ENCODE results near the gene PCDHGB1.
"Not testable (repeated sequence)": the region's sequence is repeated elsewhere in the genome, so short reads cannot be mapped to it uniquely, and the experiment has no call there.

PCDHGB1 gene

DNA sequence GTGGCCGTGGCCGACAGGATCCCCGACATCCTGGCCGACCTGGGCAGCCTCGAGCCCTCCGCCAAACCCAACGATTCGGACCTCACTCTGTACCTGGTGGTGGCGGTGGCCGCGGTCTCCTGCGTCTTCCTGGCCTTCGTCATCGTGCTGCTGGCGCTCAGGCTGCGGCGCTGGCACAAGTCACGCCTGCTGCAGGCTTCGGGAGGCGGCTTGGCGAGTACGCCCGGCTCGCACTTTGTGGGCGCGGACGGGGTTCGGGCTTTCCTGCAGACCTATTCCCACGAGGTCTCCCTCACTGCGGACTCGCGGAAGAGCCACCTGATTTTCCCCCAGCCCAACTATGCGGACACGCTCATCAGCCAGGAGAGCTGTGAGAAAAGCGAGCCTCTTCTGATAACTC lies 3.9 kb upstream of the PCDHGB1 start:
- DNase-seq (ENCODE audit: low read depth), result not testable (repeated sequence)

DNA sequence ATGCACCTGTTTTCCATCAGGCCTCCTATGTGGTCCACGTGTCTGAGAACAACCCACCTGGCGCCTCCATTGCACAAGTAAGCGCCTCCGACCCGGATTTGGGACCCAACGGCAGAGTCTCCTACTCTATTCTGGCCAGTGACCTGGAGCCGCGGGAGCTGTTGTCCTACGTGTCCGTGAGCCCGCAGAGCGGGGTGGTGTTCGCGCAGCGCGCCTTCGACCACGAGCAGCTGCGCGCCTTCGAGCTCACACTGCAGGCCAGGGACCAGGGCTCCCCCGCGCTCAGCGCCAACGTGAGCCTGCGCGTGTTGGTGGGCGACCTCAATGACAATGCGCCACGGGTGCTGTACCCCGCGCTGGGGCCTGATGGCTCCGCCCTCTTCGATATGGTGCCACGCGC lies 1.7 kb downstream of the PCDHGB1 start:
- no peak for DNase-seq (ENCODE audit: low read depth)

DNA sequence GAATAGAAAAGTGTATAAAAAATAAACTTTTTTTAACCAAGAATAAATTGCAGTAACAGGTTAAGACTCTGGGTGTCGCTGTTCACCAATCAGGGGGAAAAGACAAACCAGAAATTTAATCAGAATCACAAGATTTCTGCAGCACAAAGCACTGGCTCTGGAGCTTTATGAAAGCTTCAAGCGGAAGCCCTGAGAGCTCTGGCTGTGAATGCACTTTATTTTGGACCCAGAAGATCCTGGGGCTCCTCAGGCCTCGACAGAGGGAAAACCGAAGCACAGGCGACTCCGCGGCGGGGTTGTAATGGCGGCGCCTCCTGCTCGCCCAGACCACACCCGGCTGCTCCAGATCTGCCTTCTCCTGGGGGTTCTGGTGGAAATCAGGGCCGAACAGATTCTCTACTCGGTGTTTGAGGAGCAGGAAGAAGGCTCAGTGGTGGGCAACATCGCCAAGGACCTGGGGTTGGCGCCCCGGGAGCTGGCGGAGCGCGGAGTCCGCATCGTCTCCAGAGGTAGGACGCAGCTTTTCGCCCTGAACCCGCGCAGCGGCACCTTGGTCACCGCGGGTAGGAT lies 5.1 kb downstream of the PCDHGB1 start, which contains the start of gene PCDHGA4:
Gene PCDHGA4, plus strand, starts transcription at position 122 of the 570 bp plus-strand sequence. Its CDS starts 87 bp downstream, at position 209.
- DNase-seq (ENCODE audit: low read depth), result no peak

DNA sequence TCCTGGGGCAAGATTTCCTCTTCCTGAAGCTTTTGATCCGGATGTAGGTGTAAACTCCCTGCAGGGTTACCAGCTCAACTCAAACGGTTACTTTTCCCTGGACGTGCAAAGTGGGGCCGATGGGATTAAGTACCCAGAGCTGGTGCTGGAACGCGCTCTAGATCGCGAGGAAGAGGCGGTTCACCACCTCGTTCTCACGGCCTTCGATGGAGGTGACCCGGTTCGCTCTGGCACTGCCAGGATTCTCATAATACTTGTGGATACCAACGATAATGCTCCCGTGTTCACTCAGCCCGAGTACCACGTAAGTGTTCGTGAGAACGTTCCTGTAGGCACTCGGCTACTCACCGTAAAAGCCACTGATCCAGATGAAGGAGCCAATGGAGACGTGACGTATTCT lies 5.7 kb downstream of the PCDHGB1 start:
- DNase-seq (ENCODE audit: low read depth), result no peak

DNA sequence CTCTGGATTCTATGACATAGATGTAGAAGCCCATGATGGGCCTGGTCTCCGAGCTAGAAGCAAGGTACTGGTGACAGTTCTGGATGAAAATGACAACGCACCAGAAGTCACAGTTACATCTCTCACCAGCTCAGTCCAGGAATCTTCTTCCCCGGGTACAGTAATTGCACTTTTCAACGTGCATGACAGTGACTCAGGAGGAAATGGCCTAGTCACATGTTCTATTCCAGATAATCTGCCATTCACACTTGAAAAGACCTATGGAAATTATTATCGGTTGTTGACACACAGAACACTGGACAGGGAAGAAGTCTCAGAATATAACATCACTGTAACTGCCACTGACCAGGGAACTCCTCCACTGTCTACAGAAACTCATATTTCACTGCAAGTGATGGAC lies 6.2 kb downstream of the PCDHGB1 start:
- no peak for DNase-seq (ENCODE audit: low read depth)

DNA sequence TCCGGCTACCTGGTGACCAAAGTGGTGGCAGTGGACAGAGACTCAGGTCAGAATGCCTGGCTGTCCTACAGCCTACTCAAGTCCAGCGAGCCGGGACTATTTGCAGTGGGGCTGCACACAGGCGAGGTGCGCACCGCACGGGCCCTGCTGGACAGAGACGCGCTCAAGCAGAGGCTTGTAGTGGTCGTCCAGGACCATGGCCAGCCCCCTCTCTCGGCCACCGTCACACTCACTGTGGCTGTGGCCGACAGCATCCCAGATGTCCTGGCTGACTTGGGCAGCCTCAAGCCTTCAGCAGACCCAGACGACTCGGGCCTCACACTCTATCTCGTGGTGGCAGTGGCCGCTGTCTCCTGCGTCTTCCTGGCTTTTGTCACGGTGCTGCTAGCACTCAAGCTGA lies 7.1 kb downstream of the PCDHGB1 start:
- DNase-seq (ENCODE audit: low read depth), result no peak

DNA sequence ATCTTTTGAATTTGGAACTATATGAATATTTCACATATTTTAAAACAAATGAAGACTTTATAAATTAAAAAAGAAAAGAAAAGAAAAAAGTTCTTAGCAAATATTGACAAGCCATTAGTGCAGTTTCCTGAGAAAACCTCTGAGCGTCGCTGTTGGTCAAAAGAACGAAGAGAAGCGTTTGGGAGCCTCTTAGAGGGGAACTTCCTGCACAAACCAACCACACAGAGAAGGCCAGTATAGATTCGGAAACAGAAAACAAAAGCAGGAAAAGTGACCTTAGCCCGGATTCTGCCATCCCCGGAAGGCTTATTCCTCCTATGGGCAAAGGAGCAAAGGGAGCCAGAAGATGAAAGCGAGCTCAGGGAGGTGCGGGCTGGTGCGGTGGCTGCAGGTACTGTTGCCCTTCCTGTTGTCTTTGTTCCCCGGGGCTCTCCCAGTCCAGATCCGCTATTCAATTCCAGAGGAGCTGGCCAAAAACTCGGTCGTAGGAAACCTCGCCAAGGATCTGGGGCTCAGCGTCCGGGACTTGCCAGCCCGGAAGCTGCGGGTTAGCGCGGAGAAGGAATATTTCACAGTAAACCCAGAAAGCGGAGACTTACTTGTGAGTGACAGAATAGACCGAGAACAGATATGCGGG lies 10.0 kb downstream of the PCDHGB1 start, which contains the start of gene PCDHGB2:
Gene PCDHGB2, plus strand, starts transcription at position 205 of the 637 bp plus-strand sequence. Its CDS starts 142 bp downstream, at position 347.
- no peak for DNase-seq (ENCODE audit: low read depth)

DNA sequence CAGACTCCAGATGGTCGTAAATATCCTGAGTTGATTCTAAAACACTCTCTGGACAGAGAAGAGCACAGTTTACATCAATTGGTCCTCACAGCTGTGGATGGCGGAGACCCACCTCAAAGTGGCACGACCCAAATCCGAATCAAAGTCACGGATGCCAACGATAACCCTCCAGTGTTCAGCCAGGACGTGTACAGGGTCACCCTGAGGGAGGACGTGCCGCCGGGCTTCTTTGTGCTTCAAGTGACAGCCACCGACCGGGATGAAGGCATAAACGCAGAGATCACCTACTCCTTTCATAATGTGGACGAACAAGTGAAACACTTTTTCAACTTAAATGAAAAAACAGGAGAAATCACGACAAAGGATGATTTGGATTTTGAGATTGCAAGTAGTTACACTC lies 10.8 kb downstream of the PCDHGB1 start:
- no peak for DNase-seq (ENCODE audit: low read depth)

DNA sequence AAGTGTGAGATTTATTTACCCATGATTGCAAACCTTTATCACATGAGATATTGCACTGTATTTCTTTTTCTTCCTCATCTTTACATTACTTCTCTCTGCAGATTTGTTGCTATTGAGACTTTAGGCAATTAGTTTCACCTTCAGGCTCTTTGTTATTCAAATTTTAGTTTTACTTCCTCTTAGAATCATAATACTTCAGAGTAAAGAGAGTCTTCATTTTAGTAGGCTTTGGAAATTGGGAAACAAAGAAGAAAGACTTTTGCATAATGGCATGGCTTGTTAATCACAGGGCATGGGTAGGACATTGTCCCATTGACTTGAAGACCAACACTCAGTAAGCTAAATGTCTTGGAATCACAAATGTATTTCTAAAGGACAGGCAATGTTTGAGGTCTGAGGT lies 12.8 kb downstream of the PCDHGB1 start:
- DNase-seq (ENCODE audit: low read depth), result no peak

DNA sequence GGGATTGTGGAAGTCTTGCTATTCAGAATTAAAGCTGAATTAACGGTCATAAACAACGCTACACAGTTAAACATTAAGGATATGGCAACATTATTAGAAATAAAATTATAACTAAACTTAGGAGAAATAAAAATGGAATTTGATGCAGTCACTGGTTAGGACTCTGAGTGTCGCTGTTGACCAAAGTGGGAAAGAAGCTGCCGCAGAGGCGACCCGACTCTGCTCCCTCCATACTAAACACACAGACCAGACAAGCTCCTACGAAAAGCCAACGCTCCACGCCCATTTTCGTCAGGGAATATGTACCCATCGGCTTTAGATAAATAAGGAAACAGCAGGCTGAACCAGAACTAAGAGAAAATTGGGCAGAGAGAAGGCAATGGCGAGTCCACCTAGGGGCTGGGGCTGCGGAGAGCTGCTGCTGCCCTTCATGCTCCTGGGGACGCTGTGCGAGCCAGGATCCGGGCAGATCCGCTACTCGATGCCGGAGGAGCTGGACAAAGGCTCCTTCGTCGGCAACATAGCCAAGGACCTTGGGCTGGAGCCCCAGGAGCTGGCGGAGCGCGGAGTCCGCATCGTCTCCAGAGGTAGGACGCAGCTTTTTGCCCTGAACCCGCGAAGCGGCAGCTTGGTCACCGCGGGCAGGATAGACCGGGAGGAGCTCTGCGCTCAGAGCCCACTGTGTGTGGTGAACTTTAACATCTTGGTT lies 14.2 kb downstream of the PCDHGB1 start, which contains the start of gene PCDHGA5:
Gene PCDHGA5, plus strand, starts transcription at position 211 of the 709 bp plus-strand sequence. Its CDS starts 169 bp downstream, at position 380.
- no peak for DNase-seq (ENCODE audit: low read depth)

DNA sequence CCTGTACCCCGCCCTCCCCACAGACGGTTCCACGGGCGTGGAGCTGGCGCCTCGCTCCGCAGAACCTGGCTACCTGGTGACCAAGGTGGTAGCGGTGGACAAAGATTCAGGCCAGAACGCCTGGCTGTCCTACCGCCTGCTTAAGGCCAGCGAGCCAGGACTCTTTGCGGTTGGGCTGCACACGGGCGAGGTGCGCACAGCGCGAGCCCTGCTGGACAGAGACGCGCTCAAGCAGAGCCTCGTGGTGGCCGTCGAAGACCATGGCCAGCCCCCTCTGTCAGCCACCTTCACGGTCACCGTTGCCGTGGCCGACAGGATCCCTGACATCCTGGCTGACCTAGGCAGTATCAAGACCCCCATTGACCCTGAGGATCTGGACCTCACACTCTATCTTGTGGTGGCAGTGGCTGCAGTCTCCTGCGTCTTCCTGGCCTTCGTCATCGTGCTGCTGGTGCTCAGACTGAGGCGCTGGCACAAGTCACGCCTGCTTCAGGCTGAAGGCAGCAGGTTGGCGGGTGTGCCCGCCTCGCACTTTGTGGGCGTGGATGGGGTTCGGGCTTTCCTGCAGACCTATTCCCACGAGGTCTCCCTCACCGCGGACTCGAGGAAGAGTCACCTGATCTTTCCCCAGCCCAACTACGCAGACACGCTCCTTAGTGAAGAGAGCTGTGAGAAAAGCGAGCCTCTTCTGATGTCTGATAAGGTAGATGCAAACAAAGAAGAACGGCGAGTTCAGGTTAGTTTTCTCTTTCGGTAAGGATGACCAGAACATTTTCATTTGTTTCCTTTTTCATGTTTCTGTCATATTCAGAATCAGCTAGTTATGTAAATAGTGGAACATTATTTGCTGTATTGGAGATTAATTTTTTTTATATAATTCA lies 16.4 kb downstream of the PCDHGB1 start:
- DNase-seq (ENCODE audit: low read depth), result no peak

DNA sequence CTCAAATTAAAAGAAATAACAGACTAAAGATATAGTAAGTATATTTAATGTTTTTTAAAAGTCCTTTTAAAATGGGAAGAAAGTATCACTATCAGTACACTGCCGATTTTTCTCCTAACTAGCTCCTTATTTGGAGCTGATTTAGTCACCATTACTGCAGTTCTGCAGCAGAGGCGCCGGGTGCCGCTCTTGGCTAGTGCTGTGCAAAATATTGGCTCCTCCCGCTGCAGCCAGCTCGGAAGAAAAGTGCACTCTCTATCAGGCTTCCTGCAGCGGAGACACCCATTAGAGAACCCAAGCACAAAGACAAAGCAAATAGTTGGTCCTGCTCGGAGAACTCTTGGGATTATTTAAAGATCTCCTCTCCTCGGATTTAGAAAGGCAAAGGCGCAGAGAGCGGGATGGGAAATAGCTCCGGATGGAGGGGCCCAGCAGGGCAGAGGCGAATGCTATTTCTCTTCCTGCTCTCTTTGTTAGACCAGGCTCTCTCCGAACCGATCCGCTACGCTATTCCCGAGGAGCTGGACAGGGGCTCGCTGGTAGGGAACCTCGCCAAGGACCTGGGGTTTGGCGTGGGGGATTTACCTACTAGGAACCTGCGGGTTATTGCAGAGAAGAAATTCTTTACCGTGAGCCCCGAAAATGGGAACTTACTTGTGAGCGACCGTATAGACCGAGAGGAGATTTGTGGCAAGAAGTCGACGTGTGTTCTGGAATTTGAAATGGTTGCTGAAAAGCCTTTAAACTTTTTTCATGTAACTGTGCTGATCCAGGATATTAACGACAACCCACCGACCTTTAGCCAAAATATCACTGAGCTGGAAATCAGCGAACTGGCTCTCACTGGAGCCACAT lies 20.3 kb downstream of the PCDHGB1 start, which contains the start of gene PCDHGB3:
Gene PCDHGB3, plus strand, starts transcription at position 249 of the 855 bp plus-strand sequence. Its CDS starts 153 bp downstream, at position 402.
- DNase-seq (ENCODE audit: low read depth), result no peak

DNA sequence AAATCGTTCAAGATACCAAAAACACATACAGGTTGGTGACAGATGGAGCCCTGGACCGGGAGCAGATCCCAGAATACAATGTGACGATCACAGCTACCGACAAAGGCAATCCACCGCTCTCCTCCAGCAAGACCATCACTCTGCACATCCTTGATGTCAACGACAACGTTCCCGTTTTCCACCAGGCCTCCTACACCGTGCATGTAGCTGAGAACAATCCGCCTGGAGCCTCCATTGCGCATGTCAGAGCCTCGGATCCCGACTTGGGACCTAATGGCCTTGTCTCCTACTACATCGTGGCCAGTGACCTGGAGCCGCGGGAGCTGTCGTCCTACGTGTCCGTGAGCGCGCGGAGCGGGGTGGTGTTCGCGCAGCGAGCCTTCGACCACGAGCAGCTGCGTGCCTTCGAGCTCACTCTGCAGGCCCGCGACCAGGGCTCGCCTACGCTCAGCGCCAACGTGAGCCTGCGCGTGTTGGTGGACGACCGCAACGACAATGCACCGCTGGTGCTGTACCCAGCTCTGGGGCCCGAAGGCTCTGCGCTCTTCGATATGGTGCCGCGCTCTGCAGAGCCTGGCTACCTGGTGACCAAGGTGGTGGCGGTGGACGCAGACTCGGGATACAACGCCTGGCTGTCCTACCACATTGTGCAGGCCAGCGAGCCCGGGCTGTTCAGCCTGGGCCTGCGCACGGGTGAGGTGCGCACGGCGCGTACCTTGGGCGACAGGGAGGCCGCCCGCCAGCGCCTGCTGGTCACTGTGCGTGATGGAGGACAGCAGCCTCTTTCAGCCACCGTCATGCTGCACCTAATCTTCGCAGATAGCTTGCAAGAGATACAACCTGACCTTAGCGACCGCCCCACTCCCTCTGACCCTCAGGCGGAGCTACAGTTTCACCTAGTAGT lies 21.9 kb downstream of the PCDHGB1 start:
- DNase-seq (ENCODE audit: low read depth), result no peak

DNA sequence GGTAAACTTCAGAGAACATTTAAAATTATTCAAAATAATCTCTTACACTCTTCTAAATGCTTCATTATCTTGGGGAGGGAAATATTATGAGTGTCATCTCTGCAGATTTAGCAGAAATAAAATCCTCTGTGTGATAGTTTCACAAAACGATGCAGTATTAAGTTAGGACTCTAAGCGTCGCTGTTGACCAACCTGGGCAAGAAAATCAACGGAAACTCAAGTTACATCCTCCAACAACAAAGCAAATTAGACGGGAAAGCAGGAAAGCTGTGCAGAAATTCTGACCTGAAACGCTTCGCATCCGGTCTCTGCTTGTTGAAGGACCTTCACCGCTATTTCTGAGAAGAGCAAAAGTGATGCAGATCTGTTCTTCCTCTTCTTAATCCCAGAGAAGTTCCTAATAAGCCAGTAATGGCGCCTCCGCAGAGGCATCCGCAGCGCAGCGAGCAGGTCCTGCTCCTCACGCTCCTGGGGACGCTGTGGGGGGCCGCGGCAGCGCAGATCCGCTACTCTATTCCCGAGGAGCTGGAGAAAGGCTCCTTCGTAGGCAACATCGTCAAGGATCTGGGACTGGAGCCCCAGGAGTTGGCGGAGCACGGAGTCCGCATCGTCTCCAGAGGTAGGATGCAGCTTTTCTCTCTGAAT lies 23.9 kb downstream of the PCDHGB1 start, which contains the start of gene PCDHGA6:
Gene PCDHGA6, plus strand, starts transcription at position 219 of the 645 bp plus-strand sequence. Its CDS starts 193 bp downstream, at position 412.
- no peak for DNase-seq (ENCODE audit: low read depth)

DNA sequence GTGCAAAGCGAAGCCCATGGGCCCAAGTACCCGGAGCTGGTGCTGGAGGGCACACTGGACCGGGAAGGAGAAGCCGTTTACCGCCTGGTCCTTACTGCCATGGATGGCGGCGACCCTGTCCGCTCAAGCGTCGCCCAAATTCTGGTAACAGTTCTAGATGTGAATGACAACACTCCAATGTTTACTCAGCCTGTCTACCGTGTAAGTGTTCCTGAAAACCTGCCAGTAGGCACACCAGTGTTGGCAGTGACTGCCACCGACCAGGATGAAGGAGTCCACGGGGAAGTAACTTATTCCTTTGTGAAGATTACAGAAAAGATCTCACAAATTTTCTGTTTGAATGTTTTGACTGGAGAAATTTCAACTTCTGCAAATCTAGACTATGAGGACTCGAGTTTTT lies 24.7 kb downstream of the PCDHGB1 start:
- DNase-seq (ENCODE audit: low read depth), result no peak

DNA sequence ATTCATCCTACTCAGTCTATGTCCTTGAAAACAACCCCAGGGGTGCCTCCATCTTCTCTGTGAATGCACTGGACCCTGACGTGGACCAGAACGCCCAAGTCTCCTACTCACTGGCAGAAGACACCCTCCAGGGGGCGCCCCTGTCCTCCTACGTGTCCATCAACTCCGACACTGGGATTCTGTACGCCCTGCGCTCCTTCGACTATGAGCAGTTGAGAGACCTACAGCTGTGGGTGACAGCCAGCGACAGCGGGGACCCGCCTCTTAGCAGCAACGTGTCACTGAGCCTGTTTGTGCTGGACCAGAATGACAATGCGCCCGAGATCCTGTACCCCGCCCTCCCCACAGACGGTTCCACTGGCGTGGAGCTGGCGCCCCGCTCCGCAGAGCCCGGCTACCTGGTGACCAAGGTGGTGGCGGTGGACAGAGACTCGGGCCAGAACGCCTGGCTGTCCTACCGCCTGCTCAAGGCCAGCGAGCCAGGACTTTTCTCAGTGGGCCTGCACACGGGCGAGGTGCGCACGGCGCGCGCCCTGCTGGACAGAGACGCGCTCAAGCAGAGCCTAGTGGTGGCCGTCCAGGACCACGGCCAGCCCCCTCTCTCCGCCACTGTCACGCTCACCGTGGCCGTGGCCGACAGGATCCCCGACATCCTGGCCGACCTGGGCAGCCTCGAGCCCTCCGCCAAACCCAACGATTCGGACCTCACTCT lies 25.7 kb downstream of the PCDHGB1 start:
- DNase-seq (ENCODE audit: low read depth), result not testable (repeated sequence)

DNA sequence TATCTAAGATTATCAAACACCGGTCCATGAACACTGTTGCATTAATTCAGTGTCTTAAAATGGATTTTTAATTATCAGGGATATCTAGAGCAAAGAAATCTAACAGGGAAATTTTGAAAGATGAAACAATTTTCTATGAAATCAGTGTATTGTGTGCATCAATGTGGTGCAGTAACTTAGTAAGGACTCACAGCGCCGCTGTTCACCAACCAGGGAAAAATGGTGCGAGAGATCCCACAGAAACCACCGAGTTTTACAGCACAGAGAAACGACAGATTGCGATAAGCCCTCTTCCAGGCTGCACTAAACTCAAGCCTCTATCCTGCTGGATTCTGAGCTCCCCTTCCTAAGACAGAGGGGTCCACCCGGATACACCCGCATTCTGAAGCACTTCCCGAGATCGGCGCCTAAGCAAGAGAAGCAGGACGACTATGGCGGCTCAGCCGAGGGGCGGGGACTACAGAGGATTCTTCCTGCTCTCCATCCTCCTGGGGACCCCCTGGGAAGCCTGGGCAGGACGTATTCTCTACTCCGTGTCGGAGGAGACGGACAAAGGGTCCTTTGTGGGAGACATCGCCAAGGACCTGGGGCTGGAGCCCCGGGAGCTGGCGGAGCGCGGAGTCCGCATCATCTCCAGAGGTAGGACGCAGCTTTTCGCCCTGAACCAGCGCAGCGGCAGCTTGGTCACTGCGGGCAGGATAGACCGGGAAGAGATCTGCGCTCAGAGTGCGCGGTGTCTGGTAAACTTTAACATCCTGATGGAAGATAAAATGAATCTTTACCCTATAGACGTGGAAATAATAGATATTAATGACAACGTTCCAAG lies 32.8 kb downstream of the PCDHGB1 start, which contains the start of gene PCDHGA7:
Gene PCDHGA7, plus strand, starts transcription at position 274 of the 826 bp plus-strand sequence. Its CDS starts 158 bp downstream, at position 432.
- no peak for DNase-seq (ENCODE audit: low read depth)

Data from stimulated activated CD8-positive, alpha-beta memory T cell treated with anti-CD3 and anti-CD28 coated beads, Interleukin-12 subunit alpha, Interleukin-12 subunit beta, amount 100 ng/mL, for 4 hours (primary cell).